Activated CD4-positive, CD25-positive, alpha-beta regulatory T cell treated with anti-CD3 and anti-CD28 coated beads, Interleukin-2, amount 50 U/mL, for 24 hours (primary cell): Measurements from ENCODE around the gene M6PR.
"Not testable (repeated sequence)": the region's sequence is repeated elsewhere in the genome, so short reads cannot be mapped to it uniquely, and the experiment has no call there.

ENCODE experiments used
- ATAC-seq, 2 donors: fragments of 150-1000 bp; cut with Tn5 transposase; one replicate each; pipeline ENCODE4 v1.10.0; 2021; ENCODE audit warnings: mild to moderate bottlenecking in 1 of 2, moderate library complexity in 1 of 2

Gene M6PR

DNA sequence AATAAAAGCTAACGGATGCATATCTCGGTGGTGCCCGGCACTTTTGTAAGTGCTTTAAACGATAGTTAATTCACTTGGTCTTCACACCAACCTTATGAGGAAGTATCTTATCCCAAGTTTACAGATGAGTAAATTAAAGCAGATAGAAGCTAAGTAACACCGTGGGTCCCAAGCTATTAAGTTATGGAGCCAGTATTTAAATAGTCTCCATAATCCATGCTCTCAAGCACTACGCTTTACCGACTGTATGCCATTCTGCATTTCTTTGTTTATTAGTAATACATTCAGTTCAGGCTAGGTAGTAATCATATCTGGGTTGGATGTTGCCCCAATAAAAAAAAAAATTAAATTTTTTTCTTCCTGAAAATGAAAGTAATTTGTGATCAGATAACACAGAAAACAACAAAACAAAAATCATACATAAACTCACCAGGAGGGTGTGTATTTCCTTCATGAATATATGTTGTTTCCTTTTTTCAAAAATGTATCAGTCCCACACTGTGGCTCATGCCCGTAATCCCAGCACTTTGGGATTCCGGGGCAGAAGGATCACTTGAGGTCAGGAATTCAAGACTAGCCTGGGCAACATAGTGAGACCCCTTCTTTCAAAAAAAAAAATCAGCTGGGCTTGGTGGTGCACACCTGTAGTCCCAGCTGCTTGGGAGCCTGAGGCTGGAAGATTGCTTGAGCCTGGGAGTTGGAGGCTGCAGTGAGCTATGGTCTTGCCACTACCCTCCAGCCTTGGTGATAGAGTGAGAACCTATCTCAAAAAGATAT lies 1.4 kb upstream of the M6PR start:
- no peak for ATAC-seq

GRCh38 chr12:8950221-8950527 lies 729 bp upstream of the M6PR start:
- ATAC-seq: no peak

DNA sequence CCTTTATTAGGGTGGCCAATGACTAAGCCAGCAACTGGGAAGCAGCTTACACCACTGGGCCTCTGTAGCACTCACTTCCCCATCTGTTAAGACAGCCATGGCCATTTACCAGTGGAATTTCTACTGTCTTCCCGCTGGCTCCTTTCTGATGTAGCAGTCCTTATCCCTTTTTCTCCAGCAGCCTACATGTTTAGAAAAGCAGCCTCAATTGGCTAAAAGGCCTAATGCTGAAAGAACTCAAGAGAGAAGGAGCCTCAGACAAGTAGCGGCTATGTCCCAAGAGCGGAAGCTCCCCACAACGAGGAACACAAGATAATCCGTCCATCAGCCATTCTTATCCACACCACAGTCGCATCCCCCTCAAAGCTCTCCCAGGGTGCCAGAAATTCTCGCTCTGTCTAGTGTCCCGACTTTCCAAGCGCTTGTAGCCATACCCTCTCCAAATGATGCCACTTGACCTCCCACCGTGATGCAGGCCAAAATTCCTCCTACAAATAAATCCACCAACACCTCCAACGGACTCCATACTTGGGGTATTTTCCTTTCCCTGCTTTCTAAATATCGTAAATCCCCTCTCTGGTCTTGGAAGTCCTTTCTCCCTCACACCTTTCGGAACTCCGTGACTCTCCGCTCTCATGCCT lies 624 bp downstream of the M6PR start:
- no peak for ATAC-seq

DNA sequence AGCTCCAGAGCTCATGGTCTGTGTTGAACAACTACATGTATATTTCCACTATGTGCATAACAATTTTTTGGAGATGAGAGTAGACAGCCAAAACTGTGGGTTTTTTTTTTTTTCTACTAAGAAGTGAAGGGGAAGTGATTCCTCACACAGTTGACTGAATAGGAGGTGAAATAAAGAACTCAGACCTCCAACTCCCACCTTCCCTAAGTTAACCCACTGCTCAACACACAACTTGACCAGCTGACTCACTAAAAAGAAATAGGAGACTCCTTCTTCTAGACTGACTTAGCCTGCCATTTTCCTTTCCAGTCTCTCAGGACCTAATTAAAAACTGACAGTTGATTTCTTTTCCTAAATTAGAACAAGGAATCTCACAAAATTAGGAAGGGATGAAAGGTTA lies 1.7 kb downstream of the M6PR start:
- ATAC-seq: no peak

DNA sequence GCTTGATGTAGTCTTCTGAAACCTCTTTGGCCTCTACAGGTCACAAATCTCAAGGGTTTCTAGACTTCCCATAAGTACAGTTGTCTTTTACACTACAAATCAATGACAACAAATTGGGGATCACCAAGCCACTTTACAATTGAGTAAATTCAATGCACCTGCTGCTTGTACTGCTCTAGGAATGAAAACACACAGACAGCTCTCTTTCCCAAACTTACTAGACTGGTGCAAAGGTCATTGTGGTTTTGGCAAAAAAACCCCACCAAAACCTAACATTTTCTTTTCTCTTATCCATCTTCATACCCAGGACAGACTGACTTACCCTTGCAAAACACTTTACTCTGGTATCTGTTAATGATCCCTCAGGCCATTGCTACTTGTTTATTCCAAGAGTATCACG lies 2.7 kb downstream of the M6PR start:
- no peak for ATAC-seq

- no peak for ATAC-seq
Observed at GRCh38 chr12:8943565-8944186, 5.8 kb downstream of the M6PR start.

DNA sequence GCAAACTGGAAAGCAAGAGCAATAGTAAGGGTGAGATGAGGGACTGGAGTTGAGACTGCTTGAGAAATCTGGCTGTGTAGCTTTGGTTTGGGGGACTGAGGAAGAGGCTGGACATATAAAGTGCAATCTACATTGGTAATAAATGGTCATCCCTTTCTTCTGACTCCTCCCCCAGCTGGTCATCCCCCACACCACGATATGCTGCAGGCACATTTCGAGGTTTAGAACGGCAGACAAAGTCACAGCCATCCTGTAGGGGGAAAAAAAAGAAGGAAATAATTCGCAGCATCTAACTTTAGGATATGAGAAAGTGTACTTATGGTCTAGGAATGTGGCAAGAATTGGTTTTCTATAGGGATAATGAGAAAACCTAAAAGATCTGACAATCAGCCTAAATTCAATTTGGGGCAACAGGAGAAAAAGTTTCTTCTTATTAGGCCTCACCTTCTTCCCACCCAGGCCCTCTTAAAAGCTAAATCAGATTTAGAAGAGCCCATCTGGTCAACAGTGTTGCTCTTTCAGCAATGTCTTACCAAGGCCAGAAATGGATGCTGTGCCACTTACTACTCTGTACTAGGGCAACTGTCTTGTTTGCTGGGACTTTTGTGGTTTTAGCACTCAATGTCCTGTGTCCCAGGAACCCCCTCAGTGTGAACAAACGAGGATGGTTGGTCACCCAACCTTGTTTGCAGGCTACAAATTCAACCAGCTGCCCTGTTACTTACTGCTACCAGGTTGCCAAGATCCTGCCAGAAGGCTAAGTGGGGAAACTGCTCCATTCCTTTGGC lies 7.6 kb downstream of the M6PR start:
- ATAC-seq: no peak

DNA sequence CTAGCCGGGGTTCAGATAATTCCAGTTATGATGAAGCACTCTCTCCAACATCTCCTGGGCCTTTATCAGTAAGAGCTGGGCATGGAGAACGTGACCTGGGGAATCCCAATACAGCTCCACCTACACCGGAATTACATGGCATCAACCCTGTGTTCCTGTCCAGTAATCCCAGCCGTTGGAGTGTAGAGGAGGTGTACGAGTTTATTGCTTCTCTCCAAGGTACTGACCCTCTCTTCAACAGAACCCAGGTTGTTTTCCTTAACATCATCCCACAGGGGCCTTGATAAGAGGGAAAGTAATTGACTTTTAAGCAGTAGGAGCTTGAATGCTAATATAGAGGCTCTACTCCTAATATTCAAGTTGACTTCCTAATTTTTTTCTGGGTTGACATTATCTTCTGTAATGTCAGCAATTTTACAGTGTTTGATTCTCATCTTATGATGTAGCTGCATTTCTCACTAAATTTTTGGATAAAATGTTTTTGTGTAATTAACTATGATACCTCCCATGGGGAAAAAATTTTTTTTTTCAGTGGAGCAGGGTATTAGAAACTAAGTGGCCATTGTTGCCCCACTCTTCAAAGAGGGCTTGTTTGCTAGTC lies 11.5 kb downstream of the M6PR start:
- not testable (repeated sequence) for ATAC-seq

- no peak for ATAC-seq
Observed at GRCh38 chr12:8936735-8937134, 12.7 kb downstream of the M6PR start.

GRCh38 chr12:8934080-8934479 lies 15.4 kb downstream of the M6PR start:
- ATAC-seq: not testable (repeated sequence)

DNA sequence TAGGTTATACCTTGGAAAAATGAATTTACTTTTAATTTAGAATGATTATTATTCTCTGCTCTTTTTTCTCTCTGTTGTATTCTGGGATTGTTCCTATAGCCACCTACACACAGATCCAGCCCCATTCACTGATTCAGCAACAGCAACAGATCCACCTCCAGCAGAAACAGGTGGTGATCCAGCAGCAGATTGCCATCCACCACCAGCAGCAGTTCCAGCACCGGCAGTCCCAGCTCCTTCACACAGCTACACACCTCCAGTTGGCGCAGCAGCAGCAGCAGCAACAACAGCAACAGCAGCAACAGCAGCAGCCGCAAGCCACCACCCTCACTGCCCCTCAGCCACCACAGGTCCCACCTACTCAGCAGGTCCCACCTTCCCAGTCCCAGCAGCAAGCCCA lies 17.0 kb downstream of the M6PR start:
- not testable (repeated sequence) for ATAC-seq

GRCh38 chr12:8930655-8931323 lies 18.7 kb downstream of the M6PR start:
- ATAC-seq: not testable (repeated sequence)

DNA sequence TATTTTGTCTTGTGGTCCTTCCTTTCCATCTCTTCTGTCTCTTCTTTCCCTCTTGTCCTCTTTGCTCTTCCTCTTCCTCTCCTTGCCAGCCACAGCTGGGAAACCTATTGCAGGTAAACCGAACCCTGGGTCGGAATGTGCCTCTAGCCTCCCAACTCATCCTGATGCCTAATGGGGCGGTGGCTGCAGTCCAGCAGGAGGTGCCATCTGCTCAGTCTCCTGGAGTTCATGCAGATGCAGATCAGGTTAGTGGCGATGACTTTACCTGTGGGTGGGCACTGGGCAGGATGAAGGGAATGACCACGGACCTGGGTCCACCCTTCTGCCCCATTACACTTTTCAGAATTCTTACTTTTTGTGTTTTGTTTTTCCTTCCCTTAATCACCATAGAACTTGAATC lies 26.9 kb downstream of the M6PR start:
- ATAC-seq: no peak

DNA sequence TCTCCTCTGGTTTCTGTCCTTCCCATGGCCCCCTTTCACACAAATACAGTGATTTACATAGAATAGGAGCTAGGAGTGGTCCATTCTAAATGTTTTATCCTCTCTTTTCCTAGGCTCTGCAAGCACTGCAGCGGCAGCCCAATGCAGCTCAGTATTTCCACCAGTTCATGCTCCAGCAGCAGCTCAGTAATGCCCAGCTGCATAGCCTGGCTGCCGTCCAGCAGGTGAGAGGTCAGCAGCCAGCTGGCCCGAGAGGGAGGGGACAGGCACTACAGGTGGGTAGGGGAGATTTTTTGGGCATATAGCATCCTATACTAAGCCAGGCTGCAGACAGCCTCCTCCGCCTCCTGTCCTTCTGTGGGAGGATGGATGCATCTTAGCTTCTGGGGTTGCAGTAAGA lies 29.8 kb downstream of the M6PR start:
- not testable (repeated sequence) for ATAC-seq

GRCh38 chr12:8917751-8918150 lies 31.7 kb downstream of the M6PR start:
- no peak for ATAC-seq

GRCh38 chr12:8917031-8917430 lies 32.4 kb downstream of the M6PR start:
- no peak for ATAC-seq

GRCh38 chr12:8916154-8916553 lies 33.3 kb downstream of the M6PR start:
- ATAC-seq: no peak

- peak; percentile 85 to 88 for ATAC-seq
Observed at GRCh38 chr12:8914716-8915526, 34.5 kb downstream of the M6PR start.

GRCh38 chr12:8914033-8914715 lies 35.3 kb downstream of the M6PR start, which contains the start of gene PHC1:
Gene PHC1, plus strand, starts transcription at chr12:8914509. Its CDS starts 3,169 bp downstream, at chr12:8917678.
- peak; percentile 67 to 73 for ATAC-seq

DNA sequence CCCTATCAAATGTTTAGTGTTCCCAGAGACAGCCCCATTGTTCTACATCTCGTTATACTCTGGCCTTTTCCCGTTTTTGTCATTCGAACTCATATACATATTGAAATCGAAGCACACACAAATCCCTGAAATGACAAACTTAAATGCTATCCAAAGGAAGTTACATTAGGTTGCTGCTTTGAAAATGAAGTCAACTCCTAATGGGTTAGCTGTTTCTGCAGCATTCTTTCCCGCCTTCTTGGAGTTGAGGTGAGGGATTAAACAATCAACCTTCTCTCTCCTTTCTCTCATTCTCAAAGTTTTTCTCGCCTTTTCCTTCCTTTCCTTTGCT lies 35.8 kb downstream of the M6PR start:
- no peak for ATAC-seq

DNA sequence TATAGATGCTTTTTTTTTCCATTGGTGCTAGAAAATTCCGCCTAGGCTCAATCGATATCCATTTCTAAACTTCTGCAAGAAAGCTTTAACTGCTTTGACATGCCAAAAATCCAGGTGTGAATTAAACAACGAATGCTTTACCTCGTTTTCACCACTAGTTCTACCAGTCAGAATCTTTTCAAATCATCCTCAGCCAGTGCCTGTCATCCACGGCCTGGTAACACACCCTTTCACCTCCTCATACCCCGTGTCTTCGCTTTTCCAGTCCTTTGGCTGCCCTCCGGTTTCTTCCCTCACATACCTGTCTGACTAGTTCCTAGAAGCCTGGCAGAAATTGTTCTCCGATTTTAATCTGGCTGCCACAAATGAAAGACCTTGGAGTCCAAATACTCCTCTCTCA lies 36.5 kb downstream of the M6PR start:
- no peak for ATAC-seq
